Kidney epithelial cell (primary cell): ENCODE results near the gene ATP8A2. TPM values are rescaled to one million over a fixed set of nuclear protein-coding genes. Genes with fewer than 3 reads are reported as not detected.
A peak's percentile ranks its signal among the peaks of the same experiment; 100 is the strongest.

Experiments used
- DNase-seq: peaks from one replicate; pipeline ENCODE4 v3.0.0-alpha.2; 2010; ENCODE audit warnings: low read depth
- H3K27me3 ChIP-seq: 2 replicates; pipeline ENCODE4 v1.6.0; 2011; ENCODE audit warnings: low read length; ENCODE audit not compliant: control insufficient read depth, insufficient read depth
- H3K36me3 ChIP-seq: 2 replicates; pipeline ENCODE4 v1.5.1; 2011; ENCODE audit warnings: low read length; ENCODE audit not compliant: control insufficient read depth, insufficient read depth
- H3K4me3 ChIP-seq: 2 replicates; pipeline ENCODE4 v1.5.1; 2011; ENCODE audit warnings: low read depth, mild to moderate bottlenecking, control low read depth, low read length
- total RNA-seq: library from RNA; depleted of rRNA; stranded (reverse); fragments of >200 nt; gene quantifications from 2 replicates; pipeline ENCODE4 v1.2.3, GENCODE V29; 2015
- TF ChIP-seq, protein P1 (sequence below): IDR thresholded peaks from 2 replicates; pipeline ENCODE4 v1.5.1; 2011; ENCODE audit warnings: mild to moderate bottlenecking, moderate library complexity, low read length, control low read depth, inconsistent platforms; ENCODE audit not compliant: insufficient read depth, poor library complexity, severe bottlenecking

Gene ATP8A2
- total RNA-seq, 1 donor from 2014 or later: 3.8 TPM

- Histone ChIP-seq H3K36me3 (no peaks in the 10 kb centered on the region), H3K27me3 (no peaks in the 10 kb centered on the region), H3K4me3 (no peak overlapping the region)
- TF ChIP-seq, protein P1, sequence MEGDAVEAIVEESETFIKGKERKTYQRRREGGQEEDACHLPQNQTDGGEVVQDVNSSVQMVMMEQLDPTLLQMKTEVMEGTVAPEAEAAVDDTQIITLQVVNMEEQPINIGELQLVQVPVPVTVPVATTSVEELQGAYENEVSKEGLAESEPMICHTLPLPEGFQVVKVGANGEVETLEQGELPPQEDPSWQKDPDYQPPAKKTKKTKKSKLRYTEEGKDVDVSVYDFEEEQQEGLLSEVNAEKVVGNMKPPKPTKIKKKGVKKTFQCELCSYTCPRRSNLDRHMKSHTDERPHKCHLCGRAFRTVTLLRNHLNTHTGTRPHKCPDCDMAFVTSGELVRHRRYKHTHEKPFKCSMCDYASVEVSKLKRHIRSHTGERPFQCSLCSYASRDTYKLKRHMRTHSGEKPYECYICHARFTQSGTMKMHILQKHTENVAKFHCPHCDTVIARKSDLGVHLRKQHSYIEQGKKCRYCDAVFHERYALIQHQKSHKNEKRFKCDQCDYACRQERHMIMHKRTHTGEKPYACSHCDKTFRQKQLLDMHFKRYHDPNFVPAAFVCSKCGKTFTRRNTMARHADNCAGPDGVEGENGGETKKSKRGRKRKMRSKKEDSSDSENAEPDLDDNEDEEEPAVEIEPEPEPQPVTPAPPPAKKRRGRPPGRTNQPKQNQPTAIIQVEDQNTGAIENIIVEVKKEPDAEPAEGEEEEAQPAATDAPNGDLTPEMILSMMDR: no peak
- no peak for DNase-seq
These were observed 319.9 kb downstream of the ATP8A2 start for GRCh38 chr13:25691654-25692053.

GRCh38 chr13:25692099-25692498, 320.3 kb downstream of the ATP8A2 start:
- Histone ChIP-seq H3K4me3 (no peak overlapping the region), H3K36me3 (no peaks in the 10 kb centered on the region), H3K27me3 (no peaks in the 10 kb centered on the region)
- DNase-seq: no peak
- TF ChIP-seq, protein P1: no peak

GRCh38 chr13:25699056-25699455, 327.3 kb downstream of the ATP8A2 start:
- TF ChIP-seq, protein P1: no peak
- no peak for DNase-seq

GRCh38 chr13:25699600-25699999, 327.8 kb downstream of the ATP8A2 start:
- Histone ChIP-seq H3K36me3 (no peaks in the 10 kb centered on the region), H3K4me3 (no peak overlapping the region), H3K27me3 (no peaks in the 10 kb centered on the region)
- TF ChIP-seq, protein P1: no peak
- DNase-seq: no peak

More at GRCh38 chr13:25699056-25699455, 327.3 kb downstream of the ATP8A2 start:
- Histone ChIP-seq H3K4me3 (no peak overlapping the region), H3K27me3 (no peaks in the 10 kb centered on the region), H3K36me3 (no peaks in the 10 kb centered on the region)

DNA sequence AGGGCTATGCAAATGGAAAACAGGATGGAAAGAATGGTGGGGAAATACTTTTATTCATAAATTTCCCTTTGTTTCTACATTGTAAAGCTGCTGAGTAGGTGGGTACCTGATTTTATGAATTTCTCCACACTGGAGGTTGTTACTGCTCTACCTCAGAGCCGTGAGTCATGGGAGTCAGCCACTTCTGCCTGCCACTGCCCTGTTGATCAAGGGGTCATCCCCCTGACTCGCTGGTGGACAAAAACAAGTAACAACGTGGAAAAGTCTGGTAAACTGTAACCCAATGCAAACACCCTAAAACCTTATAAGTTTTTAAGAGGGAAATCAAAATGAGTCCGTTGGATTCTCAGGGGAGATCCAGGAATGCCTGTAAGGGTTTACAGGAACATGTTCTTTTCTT, 329.5 kb downstream of the ATP8A2 start:
- no peaks in the 10 kb centered on the region for H3K36me3 ChIP-seq
- TF ChIP-seq, protein P1: no peak
- DNase-seq: peak; percentile 10
- H3K27me3 ChIP-seq: no peaks in the 10 kb centered on the region
- no peak overlapping the region for H3K4me3 ChIP-seq

DNA sequence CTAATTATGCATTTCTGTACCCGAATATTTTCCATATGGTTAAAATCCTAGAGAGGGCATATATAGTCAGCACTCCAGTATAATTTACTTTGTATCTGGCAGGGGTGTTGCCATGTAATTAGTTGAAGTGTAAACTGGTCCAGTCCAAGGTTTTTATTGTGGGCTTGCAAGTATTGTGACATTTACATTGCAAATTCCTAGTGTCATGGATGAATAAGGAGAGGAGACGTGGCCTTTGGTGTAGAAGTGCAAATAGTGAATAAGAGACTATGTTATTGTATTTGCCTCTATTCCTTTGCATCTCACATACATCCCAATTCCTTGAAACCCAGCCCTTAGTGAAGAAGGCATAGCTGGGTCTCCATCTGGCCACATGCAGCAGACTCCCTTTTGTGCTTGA, 330.6 kb downstream of the ATP8A2 start:
- Histone ChIP-seq H3K4me3 (no peak overlapping the region), H3K27me3 (no peaks in the 10 kb centered on the region), H3K36me3 (no peaks in the 10 kb centered on the region)
- TF ChIP-seq, protein P1: no peak
- no peak for DNase-seq
